ENCODE results near the gene SRGAP2.
"Not testable (repeated sequence)": the region's sequence is repeated elsewhere in the genome, so short reads cannot be mapped to it uniquely, and the experiment has no call there.

DNA sequence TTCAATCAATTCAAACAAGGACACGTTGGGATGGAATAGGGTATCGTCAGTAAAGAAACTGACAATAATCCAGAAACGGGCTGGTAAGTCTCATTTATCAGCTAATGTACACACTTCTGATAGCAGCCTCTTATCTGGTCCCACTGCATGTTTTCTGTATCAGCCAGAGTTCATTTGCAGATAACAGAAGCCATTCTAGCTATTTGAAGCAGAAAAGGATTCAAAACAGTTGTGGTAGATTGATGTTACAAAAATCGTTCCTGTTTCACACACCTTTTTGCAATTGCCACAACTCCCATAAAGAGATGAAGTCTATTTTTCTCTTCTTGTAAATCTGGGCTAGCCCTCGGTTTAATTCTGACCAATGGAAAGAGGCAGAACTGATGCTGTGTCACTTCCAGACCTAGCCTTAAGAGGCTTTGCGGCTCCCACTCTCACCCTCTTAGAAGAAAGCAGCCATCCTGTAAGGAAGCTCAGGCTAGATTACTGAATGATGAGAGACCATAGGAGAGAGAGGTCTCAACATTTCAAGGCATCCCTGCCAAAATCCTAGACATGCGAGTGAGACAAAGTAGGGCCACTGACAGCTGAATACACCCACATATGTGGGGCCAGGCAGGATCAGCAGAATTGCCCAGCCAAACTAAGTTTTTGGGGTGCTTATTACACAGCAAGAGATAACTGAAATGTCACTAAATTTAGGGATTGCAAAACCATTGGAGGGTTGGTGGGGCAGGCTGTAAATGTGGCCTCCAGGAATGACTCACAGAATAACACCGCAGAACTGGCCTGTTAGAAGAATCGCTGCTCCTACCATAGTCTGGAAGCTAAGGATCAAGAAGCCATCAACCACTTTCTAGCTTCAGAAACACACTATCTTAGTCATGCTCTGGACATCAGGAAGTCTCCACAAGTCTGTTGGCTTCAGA is 25.0 kb upstream of the SRGAP2 start:
- not testable (repeated sequence) for TF ChIP-seq EZH2 (IDR thresholded peaks at IDR 0.05; ENCODE audit: borderline replicate concordance, low read depth, low read length, severe bottlenecking); CTCF (IDR thresholded peaks at IDR 0.05; ENCODE audit: borderline replicate concordance, extremely low read depth, low read length, poor library complexity, severe bottlenecking)
